Posterior cingulate gyrus (tissue), 11 donors: ENCODE measurements around the gene ATP10A.
"Not testable (repeated sequence)": the region's sequence is repeated elsewhere in the genome, so short reads cannot be mapped to it uniquely, and the experiment has no call there.

Experiments used
- DNase-seq, 10 donors: peaks; one replicate each; pipeline versions ENCODE4 v3.0.0 to v3.0.0-alpha.2; 2020 to 2021; ENCODE audit warnings: mixed read lengths in 3 of 10
- intact Hi-C: fragments of 100-400 bp; cut with DNase I; formaldehyde crosslinking; loops from one replicate; pipeline ENCODE4 v1.15.1; 2023

Gene ATP10A

GRCh38 chr15:25777037-25777436, 86.1 kb downstream of the ATP10A start:
- intact Hi-C loops = no loop called here
- peak in 2 of 10 donors; percentile 53 to 67 for DNase-seq

GRCh38 chr15:25776071-25776746, 86.9 kb downstream of the ATP10A start:
- DNase-seq = peak in 1 of 10 donors; percentile 31
- intact Hi-C loops = no loop called here

GRCh38 chr15:25775317-25775912, 87.7 kb downstream of the ATP10A start:
- DNase-seq = peak in 2 of 10 donors; percentile 56 to 65
- intact Hi-C loops = no loop called here

- no peak for DNase-seq
- intact Hi-C loops = no loop called here
Measured at GRCh38 chr15:25774871-25775270, 88.3 kb downstream of the ATP10A start.

- intact Hi-C loops = no loop called here
- peak in 1 of 10 donors; percentile 72 for DNase-seq
Measured at GRCh38 chr15:25773248-25773647, 89.9 kb downstream of the ATP10A start.

- DNase-seq = peak in 1 of 10 donors; percentile 15
- intact Hi-C loops = no loop called here
Measured at GRCh38 chr15:25772500-25772899, 90.6 kb downstream of the ATP10A start.

- DNase-seq = peak in 1 of 10 donors; percentile 56
- intact Hi-C loops = not testable (repeated sequence)
Measured at GRCh38 chr15:25771736-25772135, 91.4 kb downstream of the ATP10A start.

- no peak for DNase-seq
- intact Hi-C loops = no loop called here
Measured at GRCh38 chr15:25771338-25771706, 91.8 kb downstream of the ATP10A start.

GRCh38 chr15:25770618-25771337, 92.3 kb downstream of the ATP10A start:
- DNase-seq = peak in 1 of 10 donors; percentile 44
- intact Hi-C loops = no loop called here

- intact Hi-C loops = no loop called here
- peak in 2 of 10 donors; percentile 39 to 75 for DNase-seq
Measured at GRCh38 chr15:25770031-25770430, 93.1 kb downstream of the ATP10A start.

- DNase-seq = peak in 1 of 10 donors; percentile 66
- intact Hi-C loops = no loop called here
Measured at GRCh38 chr15:25768271-25768670, 94.9 kb downstream of the ATP10A start.

GRCh38 chr15:25767356-25768151, 95.6 kb downstream of the ATP10A start:
- DNase-seq = peak in 2 of 10 donors; percentile 63 to 72
- intact Hi-C loops = no loop called here

- intact Hi-C loops = no loop called here
- peak in 1 of 10 donors; percentile 44 for DNase-seq
Measured at GRCh38 chr15:25766417-25766816, 96.7 kb downstream of the ATP10A start.

GRCh38 chr15:25764980-25765735, 98.0 kb downstream of the ATP10A start:
- DNase-seq = no peak
- intact Hi-C loops = no loop called here

- DNase-seq = no peak
- intact Hi-C loops = no loop called here
Measured at GRCh38 chr15:25763954-25764353, 99.2 kb downstream of the ATP10A start.

- intact Hi-C loops = no loop called here
- DNase-seq = no peak
Measured at GRCh38 chr15:25763331-25763751, 99.8 kb downstream of the ATP10A start.

- intact Hi-C loops = no loop called here
- no peak for DNase-seq
Measured at GRCh38 chr15:25761971-25762662, 101.0 kb downstream of the ATP10A start.

GRCh38 chr15:25759421-25759820, 103.7 kb downstream of the ATP10A start:
- DNase-seq = no peak
- intact Hi-C loops = no loop called here

GRCh38 chr15:25758612-25759011, 104.5 kb downstream of the ATP10A start:
- intact Hi-C loops, DNase-seq: not testable (repeated sequence)
